H1 (cell line): ENCODE measurements around the gene ENKUR.

ENCODE experiments used
- EGR1 ChIP-seq: IDR thresholded peaks from 2 replicates; pipeline ENCODE4 v1.6.1; 2011; ENCODE audit warnings: low read depth, low read length, borderline replicate concordance
- EP300 ChIP-seq, 2 experiments: IDR thresholded peaks; 1 replicate in 1 of 2; 2 replicates in 1 of 2; pipeline ENCODE4 v1.6.1; 2011 to 2012; ENCODE audit warnings: low read depth in 2 of 2, low read length in 2 of 2, mild to moderate bottlenecking in 2 of 2, borderline replicate concordance in 1 of 2, inconsistent platforms in 1 of 2, moderate library complexity in 1 of 2
- EZH2 ChIP-seq: fragments of 200-600 bp; sonication (generic); IDR thresholded peaks from 2 replicates; pipeline ENCODE4 v1.7.1; 2012; ENCODE audit warnings: low read depth, mild to moderate bottlenecking, moderate library complexity, low read length, inconsistent platforms; ENCODE audit not compliant: severe bottlenecking
- JUND ChIP-seq: IDR thresholded peaks from 2 replicates; pipeline ENCODE4 v1.6.1; 2011; ENCODE audit warnings: mild to moderate bottlenecking, improper control_type of control experiment, low read length
- RFX5 ChIP-seq: IDR thresholded peaks from 2 replicates; pipeline ENCODE4 v1.6.1; 2011; ENCODE audit warnings: low read depth, low read length, improper control_type of control experiment, borderline replicate concordance

DNA sequence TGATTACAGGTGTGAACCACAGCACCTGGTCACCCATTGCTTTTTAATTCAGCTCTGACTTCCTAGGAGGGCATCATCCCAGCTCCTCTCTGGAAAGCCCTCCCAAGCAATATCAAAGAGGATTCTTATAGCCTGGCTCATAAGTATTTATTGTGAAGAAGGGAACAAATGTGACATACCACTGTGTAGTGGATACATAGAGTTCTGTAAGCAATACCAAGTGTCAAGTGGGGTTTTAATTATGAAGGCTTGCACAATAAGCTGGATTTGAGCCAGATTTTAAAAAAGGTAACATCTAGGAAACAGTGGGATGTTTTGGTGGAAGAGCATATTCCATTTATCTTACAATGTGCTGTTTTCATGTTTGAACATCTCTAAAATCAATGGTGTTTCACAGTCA, 44.6 kb downstream of the ENKUR start:
- TF ChIP-seq JUND = no peak
- no peak for TF ChIP-seq EZH2
- no peak for TF ChIP-seq EGR1
- no peak for TF ChIP-seq EP300 (IDR thresholded peaks at IDR 0.05; ENCODE audit: borderline replicate concordance in 1 of 2, low read depth in 2 of 2, low read length in 2 of 2)
- TF ChIP-seq RFX5 = no peak
